OCI-LY1 (cell line): ENCODE measurements around the gene CRADD.

Experiments
- H2AFZ ChIP-seq: fragments of 200-600 bp; sonication (generic), shearing (Covaris generic); 2 replicates; pipeline ENCODE4 v1.6.0; 2014; ENCODE audit warnings: antibody characterized with exemption, mild to moderate bottlenecking, low read length
- H3F3A ChIP-seq: fragments of 200-600 bp; sonication (generic), shearing (Covaris generic); 2 replicates; pipeline ENCODE4 v1.6.0; 2014; ENCODE audit warnings: mild to moderate bottlenecking, antibody characterized with exemption, low read length, moderate library complexity; ENCODE audit not compliant: insufficient read depth
- H3K27ac ChIP-seq: fragments of 200-600 bp; sonication (generic); 2 replicates; pipeline ENCODE4 v1.5.1; 2014; ENCODE audit warnings: low read length, mixed run types, mild to moderate bottlenecking, low read depth; ENCODE audit not compliant: poor library complexity, severe bottlenecking
- H3K27me3 ChIP-seq: fragments of 200-600 bp; sonication (generic); 2 replicates; pipeline ENCODE4 v1.6.0; 2014; ENCODE audit warnings: antibody characterized with exemption, mild to moderate bottlenecking, low read length, moderate library complexity; ENCODE audit not compliant: insufficient read depth
- H3K36me3 ChIP-seq: fragments of 200-600 bp; sonication (generic); 2 replicates; pipeline ENCODE4 v1.6.1; 2014; ENCODE audit warnings: mild to moderate bottlenecking, antibody characterized with exemption, low read length, moderate library complexity, mixed read lengths; ENCODE audit not compliant: insufficient read depth
- H3K4me1 ChIP-seq: fragments of 200-600 bp; sonication (generic); 2 replicates; pipeline ENCODE4 v1.5.1; 2014; ENCODE audit warnings: mild to moderate bottlenecking, low read length, moderate library complexity; ENCODE audit not compliant: insufficient read depth, severe bottlenecking
- H3K4me2 ChIP-seq: fragments of 200-600 bp; sonication (generic), shearing (Covaris generic); 2 replicates; pipeline ENCODE4 v1.6.1; 2014; ENCODE audit warnings: low read length
- H3K4me3 ChIP-seq: fragments of 200-600 bp; sonication (generic); 2 replicates; pipeline ENCODE4 v1.5.1; 2014; ENCODE audit warnings: low read length, low read depth, mild to moderate bottlenecking, mixed read lengths; ENCODE audit not compliant: poor library complexity, severe bottlenecking
- H3K79me2 ChIP-seq: fragments of 200-600 bp; shearing (Covaris generic); 2 replicates; pipeline ENCODE4 v1.6.1; 2016; ENCODE audit warnings: mixed run types, low read length, mixed read lengths; ENCODE audit not compliant: insufficient read depth
- H3K9ac ChIP-seq: fragments of 200-600 bp; sonication (generic), shearing (Covaris generic); 2 replicates; pipeline ENCODE4 v1.6.1; 2014; ENCODE audit warnings: mild to moderate bottlenecking, low read length, mixed read lengths
- H3K9me2 ChIP-seq: fragments of 200-600 bp; sonication (generic), shearing (Covaris generic); 2 replicates; pipeline ENCODE4 v1.6.1; 2014; ENCODE audit warnings: low read depth, mild to moderate bottlenecking, low read length, mixed read lengths
- H3K9me3 ChIP-seq: fragments of 200-600 bp; shearing (Covaris generic); 2 replicates; pipeline ENCODE4 v1.6.1; 2014; ENCODE audit warnings: low read length, mixed read lengths
- H4K20me1 ChIP-seq: fragments of 200-600 bp; sonication (generic), shearing (Covaris generic); 2 replicates; pipeline ENCODE4 v1.6.0; 2016; ENCODE audit warnings: mild to moderate bottlenecking, low read length; ENCODE audit not compliant: insufficient read depth
- CTCF ChIP-seq: fragments of 200-600 bp; sonication (generic), shearing (Covaris generic); IDR thresholded peaks from 2 replicates; pipeline ENCODE4 v1.5.1; 2017; ENCODE audit warnings: mild to moderate bottlenecking, antibody characterized with exemption, low read length, moderate library complexity, mixed read lengths
- EZH2 ChIP-seq: fragments of 200-600 bp; sonication (generic), shearing (Covaris generic); IDR thresholded peaks from 2 replicates; pipeline ENCODE4 v1.8.0; 2017; ENCODE audit warnings: borderline replicate concordance, mixed run types, mild to moderate bottlenecking, antibody characterized with exemption, low read length, moderate library complexity, mixed read lengths

Gene CRADD

DNA sequence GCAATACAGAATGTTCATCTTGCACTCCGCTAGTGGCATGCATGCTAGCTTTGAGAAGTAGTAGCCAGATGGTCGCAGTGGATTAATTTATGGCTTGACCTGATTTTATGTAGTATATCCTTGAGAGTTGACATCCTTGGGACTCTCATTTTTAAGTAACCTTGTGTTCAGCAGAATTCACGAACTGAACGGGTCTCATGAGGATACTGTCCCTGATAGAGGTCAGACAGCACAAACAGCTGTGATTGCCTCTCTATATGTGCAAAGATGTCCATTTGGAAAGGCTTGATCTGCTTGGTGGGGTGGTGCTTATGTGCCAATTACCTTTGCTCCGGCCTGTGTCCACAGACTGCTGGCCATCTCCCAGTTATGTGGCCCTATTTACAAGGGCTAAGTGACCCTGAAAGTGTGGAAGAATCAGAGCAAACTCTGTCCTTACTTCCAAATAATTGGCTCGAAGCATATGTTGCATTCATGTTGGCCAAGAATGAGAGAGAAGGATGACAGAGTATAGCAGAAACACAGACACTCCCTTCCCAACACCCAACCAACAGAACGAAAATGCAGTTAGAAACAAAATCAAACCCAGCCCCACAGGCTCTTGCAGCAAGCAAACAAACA lies 167.1 kb downstream of the CRADD start:
- no peaks in the 10 kb centered on the region for H3K9me3 ChIP-seq
- H3K27ac ChIP-seq, result no peak overlapping the region
- H3K4me2 ChIP-seq, result no peak overlapping the region

DNA sequence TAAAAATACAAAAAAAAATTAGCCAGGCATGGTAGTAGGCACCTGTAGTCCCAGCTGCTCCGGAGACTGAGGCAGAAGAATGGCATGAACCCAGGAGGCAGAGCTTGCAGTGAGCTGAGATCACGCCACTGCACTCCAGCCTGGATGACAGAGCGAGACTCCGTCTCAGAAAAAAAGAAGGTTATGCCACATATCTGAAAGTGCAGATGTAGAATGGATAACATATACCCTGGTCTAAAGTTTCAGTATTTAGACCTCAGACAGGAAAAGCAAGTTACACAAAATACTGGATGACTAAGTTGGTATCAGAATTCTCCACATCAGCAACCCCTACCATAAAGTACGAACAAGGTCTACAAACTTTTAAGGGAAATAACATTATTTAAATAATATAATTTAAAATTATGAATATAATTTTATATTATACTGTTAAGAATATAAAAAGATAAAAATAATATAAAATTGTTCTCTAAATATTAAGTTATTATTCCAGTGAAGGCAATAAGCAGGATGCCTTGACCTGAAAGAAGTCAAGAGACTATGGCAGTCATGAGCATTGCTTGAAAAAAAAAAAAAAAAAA lies 169.9 kb downstream of the CRADD start:
- Histone ChIP-seq H3K9me3 (no peaks in the 10 kb centered on the region), H3K4me3 (no peak overlapping the region), H3K9ac (no peak overlapping the region), H3K27ac (peak overlapping the region; percentile 77), H3K4me1 (peaks cover 41% of the 10 kb centered on the region), H3K9me2 (no peaks in the 10 kb centered on the region), H3K79me2 (no peaks in the 10 kb centered on the region), H3K36me3 (no peaks in the 10 kb centered on the region), H3K4me2 (peak overlapping the region; percentile 38; the same call in 1 of the 2 replicates), H3F3A (no peaks in the 10 kb centered on the region), H4K20me1 (no peaks in the 10 kb centered on the region), H2AFZ (no peak overlapping the region), H3K27me3 (no peaks in the 10 kb centered on the region)
- TF ChIP-seq CTCF (no peak), EZH2 (no peak)

More for the DNA sequence above, 167.1 kb downstream of the CRADD start:
- no peaks in the 10 kb centered on the region for H3K27me3 ChIP-seq
- H3K9me2 ChIP-seq, result no peaks in the 10 kb centered on the region
- no peaks in the 10 kb centered on the region for H3F3A ChIP-seq
- H3K79me2 ChIP-seq, result no peaks in the 10 kb centered on the region
- no peak overlapping the region for H3K9ac ChIP-seq
- H4K20me1 ChIP-seq, result no peaks in the 10 kb centered on the region
- H3K4me3 ChIP-seq, result no peak overlapping the region
- H2AFZ ChIP-seq, result no peak overlapping the region
- H3K36me3 ChIP-seq, result no peaks in the 10 kb centered on the region
- no peak for TF ChIP-seq EZH2
- no peak for TF ChIP-seq CTCF
- peaks cover 28% of the 10 kb centered on the region for H3K4me1 ChIP-seq

DNA sequence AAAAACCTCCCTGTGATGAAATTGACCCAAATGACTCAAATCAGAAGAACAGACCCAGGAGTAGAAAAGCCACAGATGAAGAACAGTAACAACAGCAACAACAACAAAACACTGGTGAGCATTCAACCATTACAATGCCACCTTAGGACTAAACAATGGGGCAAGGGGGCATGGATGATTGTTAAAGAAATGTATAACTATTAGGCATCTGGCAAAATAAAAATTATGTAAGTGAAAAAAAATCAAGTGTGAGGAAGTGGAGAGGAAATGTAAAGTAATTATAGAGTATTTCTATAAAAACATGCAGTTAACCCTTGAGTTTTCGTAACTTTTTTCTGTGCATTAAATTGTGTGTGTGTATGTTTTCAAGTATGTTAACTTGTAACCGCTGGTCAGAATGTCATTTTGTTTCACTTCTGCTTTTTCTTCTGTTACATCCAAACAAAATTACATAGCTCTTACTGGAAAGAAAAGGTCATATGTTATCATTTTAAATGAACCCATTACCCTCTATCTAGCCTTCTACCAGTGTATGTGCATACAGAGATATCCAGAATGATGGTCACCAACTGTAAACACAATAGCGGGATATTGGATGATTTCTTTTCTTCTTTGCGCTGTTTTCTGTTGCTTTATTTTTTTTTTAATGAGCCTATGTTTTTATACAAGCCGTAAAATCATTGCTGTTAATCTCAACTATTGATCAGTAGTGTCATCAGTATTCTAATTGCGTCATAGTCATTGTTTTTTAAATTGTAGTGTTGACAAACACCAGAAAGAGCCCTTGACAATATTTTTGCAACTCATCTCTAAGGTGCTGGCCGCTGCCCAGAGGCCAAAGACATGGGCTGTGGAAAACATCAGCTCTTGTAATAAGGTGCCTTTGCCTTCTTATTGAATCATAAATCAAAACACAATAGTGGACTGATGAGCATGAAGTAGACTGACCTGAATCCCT lies 170.6 kb downstream of the CRADD start:
- peak overlapping the region; percentile 24 for H3K4me3 ChIP-seq
- no peak overlapping the region for H2AFZ ChIP-seq
- peak overlapping the region; percentile 38 for H3K4me2 ChIP-seq
- H3K9me3 ChIP-seq, result no peaks in the 10 kb centered on the region
- H3K9ac ChIP-seq, result no peak overlapping the region
- H3K79me2 ChIP-seq, result no peaks in the 10 kb centered on the region
- TF ChIP-seq CTCF, result no peak
- no peak for TF ChIP-seq EZH2
- H3K4me1 ChIP-seq, result peaks cover 47% of the 10 kb centered on the region
- H3K36me3 ChIP-seq, result no peaks in the 10 kb centered on the region
- no peaks in the 10 kb centered on the region for H4K20me1 ChIP-seq
- H3K27ac ChIP-seq, result peak overlapping the region; percentile 77
- no peaks in the 10 kb centered on the region for H3F3A ChIP-seq
- H3K27me3 ChIP-seq, result no peaks in the 10 kb centered on the region
- no peaks in the 10 kb centered on the region for H3K9me2 ChIP-seq
